Suprapubic skin (tissue), 4 donors: ENCODE results near the gene EVA1A. TPM values are rescaled to one million over a fixed set of nuclear protein-coding genes. Genes with fewer than 3 reads are reported as not detected.

Experiments used
- DNase-seq, 2 donors: peaks; one replicate each; pipeline ENCODE4 v3.0.0-alpha.2; 2019; ENCODE audit warnings: low spot score in 2 of 2
- H3K27ac ChIP-seq: fragments of 200-600 bp; sonication (generic); one replicate; pipeline ENCODE4 v1.5.1; 2019
- H3K27me3 ChIP-seq: fragments of 200-600 bp; sonication (generic); one replicate; pipeline ENCODE4 v1.5.1; 2019
- H3K36me3 ChIP-seq: fragments of 200-600 bp; sonication (generic); one replicate; pipeline ENCODE4 v1.5.1; 2019
- H3K4me1 ChIP-seq: fragments of 200-600 bp; sonication (generic); one replicate; pipeline ENCODE4 v1.5.1; 2019
- H3K4me3 ChIP-seq: fragments of 200-600 bp; sonication (generic); one replicate; pipeline ENCODE4 v1.5.1; 2019; ENCODE audit warnings: mild to moderate bottlenecking
- H3K9me3 ChIP-seq: fragments of 200-600 bp; sonication (generic); one replicate; pipeline ENCODE4 v1.5.1; 2019
- EP300 ChIP-seq: sonication (generic); formaldehyde crosslinking; IDR thresholded peaks from one replicate; pipeline ENCODE4 v1.6.1; 2017; ENCODE audit warnings: antibody characterized with exemption
- POLR2A ChIP-seq, 2 donors: fragments of 450-650 bp; IDR thresholded peaks; one replicate each; pipeline ENCODE4 v1.6.1; 2017; ENCODE audit warnings: antibody characterized with exemption in 2 of 2, mild to moderate bottlenecking in 2 of 2, moderate library complexity in 2 of 2
- POLR2AphosphoS5 ChIP-seq, 3 donors: sonication (generic); formaldehyde crosslinking; IDR thresholded peaks; one replicate each; pipeline ENCODE4 v1.6.1; 2017; ENCODE audit warnings: antibody characterized with exemption in 3 of 3
- WGBS: methylation state at CpG from one replicate; pipeline ENCODE4 v1.1.5; 2018; 5-methylcytosine and 5-hydroxymethylcytosine counted together
- total RNA-seq, 4 donors: library from RNA; depleted of rRNA; stranded (reverse); fragments of >200 nt; gene quantifications; one replicate each; pipeline ENCODE4 v1.1.0, GENCODE V29; 2016
- TF ChIP-seq, protein P1 (sequence below), 2 donors: fragments of 200-600 bp in 1 of 2; fragments of 450-650 bp in 1 of 2; sonication (generic) in 1 of 2; IDR thresholded peaks; one replicate each; pipeline ENCODE4 v1.5.1; 2016 to 2019; ENCODE audit warnings: antibody characterized with exemption in 2 of 2, mild to moderate bottlenecking in 1 of 2, moderate library complexity in 1 of 2

EVA1A gene
- total RNA-seq, 4 donors from 2014 or later = 5.7 to 11.4 (median 7.9) TPM

DNA sequence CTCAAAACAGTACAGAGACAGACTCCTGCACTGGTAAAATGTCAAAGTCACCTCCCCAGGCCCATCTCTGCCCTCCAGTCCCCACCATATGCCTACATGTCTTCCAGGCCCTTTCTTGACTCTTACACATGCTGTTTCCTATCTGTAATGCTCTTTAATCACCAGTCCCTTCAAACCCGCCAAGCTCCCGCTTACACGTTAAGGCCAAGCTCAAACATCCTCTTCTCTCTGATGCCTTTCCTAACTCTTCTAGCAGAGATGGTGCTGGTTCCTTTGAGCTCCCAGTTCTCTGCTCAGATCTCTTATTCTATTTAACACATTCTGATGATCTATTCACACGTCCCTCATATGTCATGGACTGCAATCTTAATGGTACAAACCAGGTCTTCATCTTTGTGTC is 5.0 kb downstream of the EVA1A start:
- DNase-seq = no peak
- Histone ChIP-seq H3K36me3 (no peaks in the 10 kb centered on the region), H3K4me1 (peaks cover 9% of the 10 kb centered on the region), H3K4me3 (no peak overlapping the region), H3K27me3 (peaks cover 10% of the 10 kb centered on the region), H3K9me3 (no peaks in the 10 kb centered on the region), H3K27ac (no peak overlapping the region)
- TF ChIP-seq EP300 (no peak), POLR2A (IDR thresholded peaks at IDR 0.05) (no peak), POLR2AphosphoS5 (IDR thresholded peaks at IDR 0.05) (no peak)
- TF ChIP-seq, protein P1, sequence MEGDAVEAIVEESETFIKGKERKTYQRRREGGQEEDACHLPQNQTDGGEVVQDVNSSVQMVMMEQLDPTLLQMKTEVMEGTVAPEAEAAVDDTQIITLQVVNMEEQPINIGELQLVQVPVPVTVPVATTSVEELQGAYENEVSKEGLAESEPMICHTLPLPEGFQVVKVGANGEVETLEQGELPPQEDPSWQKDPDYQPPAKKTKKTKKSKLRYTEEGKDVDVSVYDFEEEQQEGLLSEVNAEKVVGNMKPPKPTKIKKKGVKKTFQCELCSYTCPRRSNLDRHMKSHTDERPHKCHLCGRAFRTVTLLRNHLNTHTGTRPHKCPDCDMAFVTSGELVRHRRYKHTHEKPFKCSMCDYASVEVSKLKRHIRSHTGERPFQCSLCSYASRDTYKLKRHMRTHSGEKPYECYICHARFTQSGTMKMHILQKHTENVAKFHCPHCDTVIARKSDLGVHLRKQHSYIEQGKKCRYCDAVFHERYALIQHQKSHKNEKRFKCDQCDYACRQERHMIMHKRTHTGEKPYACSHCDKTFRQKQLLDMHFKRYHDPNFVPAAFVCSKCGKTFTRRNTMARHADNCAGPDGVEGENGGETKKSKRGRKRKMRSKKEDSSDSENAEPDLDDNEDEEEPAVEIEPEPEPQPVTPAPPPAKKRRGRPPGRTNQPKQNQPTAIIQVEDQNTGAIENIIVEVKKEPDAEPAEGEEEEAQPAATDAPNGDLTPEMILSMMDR (IDR thresholded peaks at IDR 0.05) = no peak
- 92% methylated on average over 4 of the region's 4 CpGs for WGBS

DNA sequence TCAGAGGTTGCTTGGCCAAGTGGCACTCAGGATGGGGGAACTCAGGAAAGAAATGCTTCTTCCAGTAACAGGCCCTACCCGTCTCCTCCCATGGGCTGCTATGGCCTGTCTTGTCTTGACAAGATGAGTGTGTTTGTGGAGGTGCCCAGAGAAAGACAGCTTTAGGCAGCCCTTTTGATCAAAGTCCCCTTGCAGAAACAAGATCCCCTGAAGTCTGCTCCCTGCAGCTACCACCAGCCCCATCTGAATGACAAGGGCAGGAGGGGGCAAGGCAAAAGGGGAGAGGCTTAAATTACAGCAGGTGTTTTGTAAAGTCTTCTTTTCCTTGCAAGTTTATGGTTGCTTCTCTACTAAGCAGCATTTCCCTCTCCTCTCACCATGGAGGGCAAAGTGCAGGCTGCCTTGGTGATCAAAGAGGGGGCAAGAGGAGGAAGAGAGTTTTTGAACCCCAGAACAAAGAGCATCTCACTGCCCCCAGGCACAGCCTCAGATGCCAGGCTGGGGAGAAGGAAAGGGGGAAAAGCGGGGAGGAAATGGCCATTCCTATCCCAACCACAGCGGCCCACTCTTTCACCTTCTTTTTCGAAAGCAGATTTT is 6.7 kb downstream of the EVA1A start:
- 78% methylated on average over 4 of the region's 4 CpGs for WGBS
- Histone ChIP-seq H3K27ac (peak overlapping the region; percentile 5), H3K4me3 (no peak overlapping the region), H3K36me3 (no peaks in the 10 kb centered on the region), H3K9me3 (no peaks in the 10 kb centered on the region), H3K4me1 (no peaks in the 10 kb centered on the region), H3K27me3 (no peaks in the 10 kb centered on the region)
- DNase-seq = no peak
- TF ChIP-seq EP300 = no peak
- no peak for TF ChIP-seq POLR2AphosphoS5 (IDR thresholded peaks at IDR 0.05)
- TF ChIP-seq, protein P1 (IDR thresholded peaks at IDR 0.05) = no peak
- TF ChIP-seq POLR2A (IDR thresholded peaks at IDR 0.05) = no peak

DNA sequence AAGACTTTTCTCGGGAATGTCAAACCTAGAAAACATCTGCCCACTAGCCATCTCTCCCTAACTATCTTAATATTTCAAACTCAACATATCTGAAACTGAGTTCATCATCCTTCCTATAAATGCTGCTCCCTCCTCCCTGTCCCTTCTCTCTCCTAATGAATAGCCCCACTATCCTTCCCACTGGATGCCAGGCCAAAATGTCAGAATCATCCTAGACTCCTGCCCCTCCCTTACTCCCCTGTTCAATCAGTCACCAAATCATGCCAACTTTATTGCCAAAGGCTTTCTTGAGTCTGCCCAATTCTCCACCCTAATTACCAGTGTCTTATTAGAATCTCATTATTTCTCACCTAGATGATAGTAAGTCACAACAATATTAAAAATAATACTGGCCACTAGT is 8.5 kb downstream of the EVA1A start:
- TF ChIP-seq, protein P1 (IDR thresholded peaks at IDR 0.05) = no peak
- TF ChIP-seq EP300 (no peak), POLR2AphosphoS5 (IDR thresholded peaks at IDR 0.05) (no peak), POLR2A (IDR thresholded peaks at IDR 0.05) (no peak)
- Histone ChIP-seq H3K9me3 (no peaks in the 10 kb centered on the region), H3K4me1 (no peaks in the 10 kb centered on the region), H3K36me3 (no peaks in the 10 kb centered on the region), H3K27me3 (no peaks in the 10 kb centered on the region), H3K27ac (no peak overlapping the region), H3K4me3 (no peak overlapping the region)
- 80% methylated on average over 1 of the region's 1 CpG for WGBS
- no peak for DNase-seq

DNA sequence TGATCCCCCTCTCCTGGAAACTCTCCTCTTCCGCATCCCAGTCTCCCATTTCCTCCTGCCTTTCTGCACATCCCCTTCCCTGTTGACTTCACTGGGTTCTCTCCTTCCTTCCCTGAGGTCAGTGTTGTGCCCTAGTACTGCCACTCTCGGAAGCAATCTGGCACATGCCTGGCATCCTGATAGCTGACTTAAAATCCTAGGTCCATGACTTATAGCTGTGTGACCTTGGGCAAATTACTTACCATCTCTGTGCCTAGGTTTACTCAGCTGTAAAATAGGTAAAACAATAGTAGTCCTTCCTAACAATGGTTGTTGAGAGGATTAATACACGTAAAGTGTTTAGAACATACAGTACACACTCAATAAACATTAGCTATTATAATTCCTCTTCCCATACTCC is 9.3 kb downstream of the EVA1A start:
- WGBS = 93% methylated on average over 3 of the region's 3 CpGs
- H3K4me3 ChIP-seq = no peak overlapping the region

DNA sequence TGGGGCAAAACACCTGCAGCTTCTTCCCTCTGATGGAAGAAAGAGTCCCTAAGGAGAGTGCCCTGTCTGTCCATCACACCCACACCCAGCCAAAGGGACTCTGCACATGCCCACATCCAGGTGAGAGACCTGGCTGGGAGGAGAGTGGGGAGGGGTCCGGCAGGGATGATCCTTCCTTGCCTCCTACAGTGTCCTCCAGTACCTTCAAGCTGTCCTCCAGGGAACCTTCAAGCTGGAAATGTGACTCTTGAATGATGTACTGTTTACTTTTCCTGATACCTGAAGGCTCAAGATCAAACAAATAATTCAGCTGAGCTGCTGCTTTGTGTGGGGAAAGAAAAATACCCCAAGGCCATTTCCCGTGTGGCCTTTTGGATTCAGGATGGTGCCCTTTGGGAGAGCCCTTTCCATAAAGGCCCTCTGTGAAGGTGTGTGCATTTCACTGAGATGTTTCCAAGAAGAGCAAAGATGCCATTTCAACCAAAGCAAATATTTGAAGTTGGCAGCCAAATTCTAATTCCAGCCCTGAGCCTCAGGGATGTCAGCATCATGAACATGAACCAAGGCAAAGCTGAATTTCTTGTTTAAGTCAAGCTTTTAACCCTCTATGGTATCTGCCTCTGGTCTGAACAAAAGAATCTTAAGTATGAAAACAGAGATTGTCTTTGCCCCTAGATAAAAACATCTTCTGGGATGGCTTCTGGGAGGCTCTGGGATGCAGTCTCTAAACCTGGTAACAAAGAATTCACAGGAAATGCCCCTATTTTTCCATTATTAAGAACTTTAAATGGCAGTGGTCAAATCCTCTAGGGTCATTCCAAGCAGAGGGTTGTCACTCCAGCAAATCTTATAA is 11.1 kb downstream of the EVA1A start:
- H3K4me1 ChIP-seq = no peaks in the 10 kb centered on the region
- no peaks in the 10 kb centered on the region for H3K36me3 ChIP-seq
- H3K27me3 ChIP-seq = no peaks in the 10 kb centered on the region
- WGBS = 45% methylated on average over 2 of the region's 2 CpGs
- DNase-seq = no peak
- H3K27ac ChIP-seq = peak overlapping the region; percentile 24
- no peaks in the 10 kb centered on the region for H3K9me3 ChIP-seq
- H3K4me3 ChIP-seq = no peak overlapping the region
- no peak for TF ChIP-seq EP300
- TF ChIP-seq POLR2A (IDR thresholded peaks at IDR 0.05) = no peak
- TF ChIP-seq POLR2AphosphoS5 (IDR thresholded peaks at IDR 0.05) = no peak
- TF ChIP-seq, protein P1 (IDR thresholded peaks at IDR 0.05) = no peak

More for the DNA sequence above, 9.3 kb downstream of the EVA1A start:
- DNase-seq = no peak
- H3K27ac ChIP-seq = no peak overlapping the region
- H3K36me3 ChIP-seq = no peaks in the 10 kb centered on the region
- no peaks in the 10 kb centered on the region for H3K9me3 ChIP-seq
- no peaks in the 10 kb centered on the region for H3K4me1 ChIP-seq
- H3K27me3 ChIP-seq = no peaks in the 10 kb centered on the region
- TF ChIP-seq POLR2A (IDR thresholded peaks at IDR 0.05) (no peak), POLR2AphosphoS5 (IDR thresholded peaks at IDR 0.05) (no peak), EP300 (no peak)
- TF ChIP-seq, protein P1 (IDR thresholded peaks at IDR 0.05) = no peak
